HEK293T (cell line): ENCODE results near the gene PLD5.

Experiments used
- ARNT ChIP-seq: fragments of 450-650 bp; IDR thresholded peaks from 2 replicates; pipeline ENCODE4 v1.6.1; 2017; ENCODE audit warnings: mild to moderate bottlenecking
- BHLHE40 ChIP-seq: fragments of 450-650 bp; IDR thresholded peaks from 2 replicates; pipeline ENCODE4 v1.6.1; 2016; ENCODE audit warnings: mild to moderate bottlenecking, moderate library complexity, borderline replicate concordance
- ELF4 ChIP-seq: fragments of 450-650 bp; IDR thresholded peaks from 2 replicates; pipeline ENCODE4 v1.6.1; 2017; ENCODE audit warnings: antibody characterized with exemption
- FOXA1 ChIP-seq: fragments of 450-650 bp; IDR thresholded peaks from 2 replicates; pipeline ENCODE4 v1.6.1; 2016; ENCODE audit warnings: mild to moderate bottlenecking
- FOXK2 ChIP-seq: fragments of 450-650 bp; IDR thresholded peaks from 2 replicates; pipeline ENCODE4 v1.6.1; 2016; ENCODE audit warnings: mild to moderate bottlenecking
- HDGF ChIP-seq: fragments of 450-650 bp; IDR thresholded peaks from 2 replicates; pipeline ENCODE4 v1.6.1; 2017; ENCODE audit warnings: antibody characterized with exemption, borderline replicate concordance
- L3MBTL2 ChIP-seq: fragments of 450-650 bp; conservative IDR thresholded peaks from 2 replicates; pipeline ENCODE4 v1.6.1; 2016; ENCODE audit warnings: mild to moderate bottlenecking
- LEF1 ChIP-seq: fragments of 450-650 bp; IDR thresholded peaks from 2 replicates; pipeline ENCODE4 v1.6.1; 2017; ENCODE audit warnings: mild to moderate bottlenecking, borderline replicate concordance
- NFRKB ChIP-seq: fragments of 450-650 bp; IDR thresholded peaks from 2 replicates; pipeline ENCODE4 v1.6.1; 2016; ENCODE audit warnings: mild to moderate bottlenecking, moderate library complexity
- SUZ12 ChIP-seq: fragments of 450-650 bp; IDR thresholded peaks from 2 replicates; pipeline ENCODE4 v1.6.1; 2016; ENCODE audit warnings: mild to moderate bottlenecking
- TARDBP ChIP-seq: fragments of 450-650 bp; IDR thresholded peaks from 2 replicates; pipeline ENCODE4 v1.6.1; 2016

GRCh38 chr1:242201090-242201489 is 323.4 kb downstream of the PLD5 start:
- TF ChIP-seq TARDBP (no peak), FOXK2 (no peak), LEF1 (no peak), ELF4 (no peak), ARNT (no peak), BHLHE40 (no peak), SUZ12 (no peak), NFRKB (no peak), HDGF (no peak), L3MBTL2 (no peak), FOXA1 (no peak)
